ENCODE measurements around the gene NAPA. TPM values are rescaled to one million over a fixed set of nuclear protein-coding genes. Genes with fewer than 3 reads are reported as not detected.
A peak's percentile ranks its signal among the peaks of the same experiment; 100 is the strongest.

Gene NAPA
- total RNA-seq, 2 experiments from 2014 or later, result 96.4 to 103 TPM

DNA sequence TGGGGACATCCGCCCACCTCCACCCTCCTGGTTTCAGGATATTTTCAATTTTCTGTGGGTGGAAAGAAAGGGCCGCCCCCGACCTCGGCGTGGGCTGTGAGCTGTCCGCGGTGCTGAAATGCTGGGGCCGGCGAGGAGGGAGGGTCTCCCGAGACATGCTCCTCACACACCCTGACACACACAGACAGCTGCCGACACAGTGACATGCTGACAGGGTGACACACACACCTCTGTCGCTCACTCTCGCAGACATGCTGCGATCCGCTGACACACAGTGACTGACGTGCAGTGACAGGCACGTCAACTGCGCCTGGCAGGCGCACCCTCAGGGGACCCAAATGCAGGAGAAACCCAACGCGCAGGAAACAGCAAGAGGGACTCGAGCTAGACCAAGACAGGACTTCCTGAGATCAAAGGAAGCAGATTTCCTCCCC, 70.5 kb downstream of the NAPA start:
- ATAC-seq (ENCODE audit: low read depth), result no peak
- peaks cover 59% of the 10 kb centered on the region for H3K27me3 Mint-ChIP-seq
- peak; percentile 71 for DNase-seq
- H3K27ac Mint-ChIP-seq, result no peak overlapping the region
- peaks cover 36% of the 10 kb centered on the region for H3K4me1 Mint-ChIP-seq
- no peaks in the 10 kb centered on the region for H3K36me3 Mint-ChIP-seq
- no peaks in the 10 kb centered on the region for H3K9me3 Mint-ChIP-seq
- H3K4me3 Mint-ChIP-seq, result peak overlapping the region; percentile 56
- POLR2A ChIA-PET, result interaction anchor here (0.9 kb wide), 1 partner anchor 254 kb away, joined by 3 read pairs; no protein-coding TSS in a partner anchor

DNA sequence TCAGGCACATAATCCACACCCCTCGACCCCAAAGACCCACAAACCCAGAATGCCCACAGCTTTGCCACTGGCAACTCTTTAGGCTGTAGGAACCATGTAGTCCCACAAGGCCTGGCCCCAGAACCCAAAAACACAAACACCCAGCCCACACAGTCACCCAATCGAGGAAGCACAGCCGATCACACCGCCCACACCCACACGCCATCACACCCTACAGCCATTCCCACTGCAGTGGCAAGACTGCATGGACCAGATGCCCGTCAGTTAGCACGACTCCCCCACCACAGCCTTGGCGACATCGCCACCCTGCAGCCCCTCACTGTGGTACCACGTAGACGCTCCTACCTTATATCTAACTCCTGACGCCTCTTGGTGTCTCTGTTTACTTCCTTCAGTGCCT, 71.5 kb downstream of the NAPA start:
- H3K4me1 Mint-ChIP-seq, result peaks cover 39% of the 10 kb centered on the region
- ATAC-seq (ENCODE audit: low read depth), result no peak
- no peaks in the 10 kb centered on the region for H3K9me3 Mint-ChIP-seq
- H3K27ac Mint-ChIP-seq, result no peak overlapping the region
- peak overlapping the region; percentile 3 for H3K4me3 Mint-ChIP-seq
- H3K36me3 Mint-ChIP-seq, result no peaks in the 10 kb centered on the region
- POLR2A ChIA-PET, result interaction anchor here (0.6 kb wide), 1 partner anchor 302 kb away, joined by 3 read pairs; the partner anchor contains the start of gene NOP53
- no peak for DNase-seq
- H3K27me3 Mint-ChIP-seq, result peaks cover 48% of the 10 kb centered on the region

GRCh38 chr19:47438793-47439220, 76.1 kb downstream of the NAPA start:
- Mint-ChIP-seq H3K4me3 (no peak overlapping the region), H3K36me3 (no peaks in the 10 kb centered on the region), H3K4me1 (peaks cover 36% of the 10 kb centered on the region), H3K27me3 (peaks cover 27% of the 10 kb centered on the region), H3K27ac (no peak overlapping the region), H3K9me3 (no peaks in the 10 kb centered on the region)
- DNase-seq (no peak), ATAC-seq (ENCODE audit: low read depth) (no peak)
- POLR2A ChIA-PET, result interaction anchor here (1.0 to 1.1 kb wide), 2 partner anchors 75 to 260 kb away, joined by 3 read pairs; no protein-coding TSS in a partner anchor

Other genes starting within 250 kb of the NAPA start
- 10 to 100 TPM; 14.2 to 15.4 TPM for gene INAFM1, start 240.2 kb downstream of the NAPA start, total RNA-seq
- gene C5AR1, start 205.2 kb downstream of the NAPA start, total RNA-seq, result 1 to 10 TPM; 4.0 to 4.6 TPM
- gene C5AR2, start 182.9 kb downstream of the NAPA start, total RNA-seq, result under 1 TPM; 0.72 to 0.85 TPM
- 10 to 100 TPM; 13.3 to 15.3 TPM for gene DHX34, start 165.7 kb downstream of the NAPA start, total RNA-seq
- gene MEIS3, start 95.5 kb downstream of the NAPA start, total RNA-seq, result under 1 TPM in 1 of 2 experiments, not detected in 1; 0.68 TPM
- gene SLC8A2, start 43.2 kb downstream of the NAPA start, total RNA-seq, result under 1 TPM in 1 of 2 experiments, not detected in 1; 0.20 TPM
- 1 to 10 TPM; 8.0 to 8.6 TPM for gene KPTN, start 30.8 kb downstream of the NAPA start, total RNA-seq
- gene ZNF541, start 58.1 kb upstream of the NAPA start, total RNA-seq, result 1 to 10 TPM in 1 of 2 experiments, under 1 TPM in 1; 0.30 to 1.2 TPM
- gene BICRA, start 94.1 kb upstream of the NAPA start, total RNA-seq, result 10 to 100 TPM; 22.6 to 28.4 TPM
- gene EHD2, start 198.4 kb upstream of the NAPA start, total RNA-seq, result under 1 TPM; 0.22 to 0.23 TPM
- gene NOP53, start 230.5 kb upstream of the NAPA start, total RNA-seq, result 100 to 1,000 TPM; 434 to 469 TPM